ENCODE data around the gene KSR1. TPM values are rescaled to one million over a fixed set of nuclear protein-coding genes. Genes with fewer than 3 reads are reported as not detected.

Gene KSR1
- total and polyA plus RNA-seq, 9 of the 15 experiments (the other 6 are each of a cell fraction or from before 2014, with no cell fraction given) = 1.4 to 51.7 (median 18.4) TPM

- peak; percentile 96 for TF ChIP-seq ATF3 (IDR thresholded peaks at IDR 0.05)
- no peak; the same call in 1 of the 2 replicates for TF ChIP-seq ATF3 (CRISPR knock-in tag; conservative IDR thresholded peaks at IDR 0.05)
- 0 out of 2 replicates have a peak, but pooled peaks have one; percentile 43 for TF ChIP-seq ZNF395 (CRISPR knock-in tag; IDR thresholded peaks at IDR 0.05)
- TF ChIP-seq CHD4 (IDR thresholded peaks at IDR 0.05; ENCODE audit: insufficient read depth, insufficient replicate concordance, low read depth, low read length, poor library complexity, severe bottlenecking) = no peak
- TF ChIP-seq MTA3 (IDR thresholded peaks at IDR 0.05; ENCODE audit: borderline replicate concordance) = no peak
- peak; percentile 92 for TF ChIP-seq CEBPG (CRISPR knock-in tag; IDR thresholded peaks at IDR 0.05)
- peak; percentile 90 to 96 for TF ChIP-seq CEBPG (tag; conservative IDR thresholded peaks at IDR 0.05 in 1 of 2, IDR thresholded peaks at IDR 0.05 in 1 of 2)
- TF ChIP-seq PKNOX1 (IDR thresholded peaks at IDR 0.05) = peak; percentile 51; the same call in 1 of the 2 replicates
- TF ChIP-seq JUND (IDR thresholded peaks at IDR 0.05; ENCODE audit: borderline replicate concordance, low read depth, low read length) = peak; percentile 71; the same call in 1 of the 2 replicates
- peak; percentile 71; the same call in 1 of the 3 replicates for TF ChIP-seq JUND (tag; IDR thresholded peaks at IDR 0.05; ENCODE audit: borderline replicate concordance, low read depth, low read length)
- no peak for TF ChIP-seq CREB3 (tag; conservative IDR thresholded peaks at IDR 0.05; ENCODE audit: low read depth)
- peak; percentile 97 for TF ChIP-seq ZNF384 (IDR thresholded peaks at IDR 0.05; ENCODE audit: low read depth, low read length)
- peak; percentile 62; the same call in 1 of the 2 replicates for TF ChIP-seq SMARCA4 (IDR thresholded peaks at IDR 0.05)
- TF ChIP-seq SMARCA5 (IDR thresholded peaks at IDR 0.05) = no peak
- TF ChIP-seq ATF7 (IDR thresholded peaks at IDR 0.05) = peak; percentile 91
- TF ChIP-seq AFF1 (IDR thresholded peaks at IDR 0.05; ENCODE audit: low read depth in 1 of 2, partially characterized antibody in 2 of 2) = peak in 1 of 2 experiments; percentile 15
- no peak for TF ChIP-seq ZFP1 (CRISPR knock-in tag; IDR thresholded peaks at IDR 0.05)
- TF ChIP-seq ZC3H8 (IDR thresholded peaks at IDR 0.05) = no peak
- no peak for TF ChIP-seq PHB2 (IDR thresholded peaks at IDR 0.05; ENCODE audit: low read depth)
Measured at GRCh38 chr17:27463235-27463677, 7.0 kb downstream of the KSR1 start (continued).
